Measurements from ENCODE around the gene ATXN1L. TPM values are rescaled to one million over a fixed set of nuclear protein-coding genes. Genes with fewer than 3 reads are reported as not detected.
"Not testable (repeated sequence)": the region's sequence is repeated elsewhere in the genome, so short reads cannot be mapped to it uniquely, and the experiment has no call there.

Gene ATXN1L
- total RNA-seq, 1 experiment from 2014 or later: 44.1 TPM

DNA sequence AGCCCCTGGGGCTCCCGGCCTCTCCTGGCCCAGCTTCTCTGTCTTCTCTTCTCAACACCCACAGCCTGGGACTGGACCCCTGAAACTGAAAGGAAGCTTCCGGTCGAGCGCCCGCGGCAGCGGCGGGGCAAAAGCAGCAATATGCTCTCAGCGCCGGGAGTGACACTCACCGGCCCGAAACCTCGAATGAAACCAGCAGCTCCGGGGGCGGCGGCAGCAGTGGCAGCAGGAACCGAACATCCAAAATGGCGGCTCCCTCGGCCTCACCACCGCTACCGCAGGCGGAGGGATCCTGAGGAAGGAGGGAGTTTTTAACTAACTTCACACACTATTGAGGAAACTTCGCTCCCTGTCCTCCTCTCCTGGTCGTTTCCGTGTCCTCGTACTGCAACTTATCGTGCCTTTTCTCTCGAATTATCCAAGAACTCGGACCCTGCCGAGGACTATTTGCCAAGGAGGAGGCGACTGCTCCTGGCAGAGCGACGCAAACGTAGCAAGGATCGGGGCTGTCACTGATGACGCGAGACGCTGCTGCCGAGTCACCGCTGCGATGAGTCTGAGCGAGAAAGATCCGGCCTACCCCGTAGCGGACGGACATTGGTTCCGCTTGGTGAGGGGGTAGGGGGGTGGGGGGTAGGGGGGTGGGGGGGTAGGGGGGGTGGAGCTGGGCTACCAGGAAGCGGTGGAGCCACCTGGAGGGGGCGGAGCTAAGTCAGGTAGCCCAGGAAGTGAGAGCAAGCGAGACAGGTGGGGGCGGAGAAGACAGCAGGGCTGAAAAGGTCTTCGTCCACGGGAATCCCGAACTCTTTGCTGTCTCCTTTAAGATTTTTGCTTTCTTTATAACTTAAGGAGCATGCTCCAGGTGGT, 37.0 kb upstream of the ATXN1L start, which contains the start of gene AP1G1:
TSS of gene AP1G1 (minus strand) at position 242 of the 867 bp plus-strand sequence. CDS start 19,355 bp downstream, outside the sequence.
- Mint-ChIP-seq H3K36me3 (ENCODE audit: insufficient read depth, unreplicated experiment) (peaks cover 43% of the 10 kb centered on the region), H3K4me1 (ENCODE audit: low read depth, unreplicated experiment) (no peaks in the 10 kb centered on the region), H3K27me3 (ENCODE audit: unreplicated experiment) (no peaks in the 10 kb centered on the region), H3K9me3 (ENCODE audit: low read depth, unreplicated experiment) (no peaks in the 10 kb centered on the region), H3K27ac (ENCODE audit: unreplicated experiment) (peak within 1 kb of the TSS; percentile 97), H3K4me3 (ENCODE audit: low read depth, unreplicated experiment) (peak within 1 kb of the TSS; percentile 90)
- peak; percentile 95 for DNase-seq
- intact Hi-C loops (cut with micrococcal nuclease; ENCODE audit: unreplicated experiment): loop anchor here (5.0 to 10.0 kb wide), 3 partner anchors 37 to 153 kb away; partner anchors contain the start of gene IST1
- TF ChIP-seq, protein P1, sequence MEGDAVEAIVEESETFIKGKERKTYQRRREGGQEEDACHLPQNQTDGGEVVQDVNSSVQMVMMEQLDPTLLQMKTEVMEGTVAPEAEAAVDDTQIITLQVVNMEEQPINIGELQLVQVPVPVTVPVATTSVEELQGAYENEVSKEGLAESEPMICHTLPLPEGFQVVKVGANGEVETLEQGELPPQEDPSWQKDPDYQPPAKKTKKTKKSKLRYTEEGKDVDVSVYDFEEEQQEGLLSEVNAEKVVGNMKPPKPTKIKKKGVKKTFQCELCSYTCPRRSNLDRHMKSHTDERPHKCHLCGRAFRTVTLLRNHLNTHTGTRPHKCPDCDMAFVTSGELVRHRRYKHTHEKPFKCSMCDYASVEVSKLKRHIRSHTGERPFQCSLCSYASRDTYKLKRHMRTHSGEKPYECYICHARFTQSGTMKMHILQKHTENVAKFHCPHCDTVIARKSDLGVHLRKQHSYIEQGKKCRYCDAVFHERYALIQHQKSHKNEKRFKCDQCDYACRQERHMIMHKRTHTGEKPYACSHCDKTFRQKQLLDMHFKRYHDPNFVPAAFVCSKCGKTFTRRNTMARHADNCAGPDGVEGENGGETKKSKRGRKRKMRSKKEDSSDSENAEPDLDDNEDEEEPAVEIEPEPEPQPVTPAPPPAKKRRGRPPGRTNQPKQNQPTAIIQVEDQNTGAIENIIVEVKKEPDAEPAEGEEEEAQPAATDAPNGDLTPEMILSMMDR (IDR thresholded peaks at IDR 0.05; ENCODE audit: unreplicated experiment): no peak
- CTCF ChIA-PET: interaction anchor here (0.6 to 0.8 kb wide), 4 partner anchors 64 to 198 kb away, joined by 3 to 5 read pairs (median 3); no protein-coding TSS in a partner anchor
- BruUV-seq (replicated peaks): no TSS peak

DNA sequence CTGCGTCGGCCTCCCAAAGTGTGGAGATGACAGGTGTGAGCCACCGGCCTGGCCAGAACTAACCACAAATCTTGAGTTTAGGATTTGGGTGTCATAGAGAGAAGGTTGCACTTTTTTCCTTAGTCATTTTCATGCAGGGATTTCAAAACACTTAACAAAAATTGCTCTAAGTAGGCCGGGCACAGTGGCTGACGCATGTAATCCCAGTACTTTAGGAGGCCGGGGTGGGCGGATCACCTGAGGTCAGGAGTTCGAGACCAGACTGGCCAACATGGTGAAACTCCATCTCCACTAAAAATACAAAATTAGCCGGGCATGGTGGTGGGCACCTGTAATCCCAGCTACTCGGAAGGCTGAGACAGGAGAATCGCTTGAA, 35.6 kb upstream of the ATXN1L start:
- H3K27ac Mint-ChIP-seq (ENCODE audit: unreplicated experiment): peak overlapping the region; percentile 97
- H3K4me1 Mint-ChIP-seq (ENCODE audit: low read depth, unreplicated experiment); CTCF ChIA-PET; H3K27me3 Mint-ChIP-seq (ENCODE audit: unreplicated experiment); intact Hi-C loops (cut with micrococcal nuclease; ENCODE audit: unreplicated experiment); DNase-seq; BruUV-seq (replicated peaks); H3K9me3 Mint-ChIP-seq (ENCODE audit: low read depth, unreplicated experiment): not testable (repeated sequence)
- H3K36me3 Mint-ChIP-seq (ENCODE audit: insufficient read depth, unreplicated experiment): peaks cover 31% of the 10 kb centered on the region
- peak overlapping the region; percentile 90 for H3K4me3 Mint-ChIP-seq (ENCODE audit: low read depth, unreplicated experiment)

DNA sequence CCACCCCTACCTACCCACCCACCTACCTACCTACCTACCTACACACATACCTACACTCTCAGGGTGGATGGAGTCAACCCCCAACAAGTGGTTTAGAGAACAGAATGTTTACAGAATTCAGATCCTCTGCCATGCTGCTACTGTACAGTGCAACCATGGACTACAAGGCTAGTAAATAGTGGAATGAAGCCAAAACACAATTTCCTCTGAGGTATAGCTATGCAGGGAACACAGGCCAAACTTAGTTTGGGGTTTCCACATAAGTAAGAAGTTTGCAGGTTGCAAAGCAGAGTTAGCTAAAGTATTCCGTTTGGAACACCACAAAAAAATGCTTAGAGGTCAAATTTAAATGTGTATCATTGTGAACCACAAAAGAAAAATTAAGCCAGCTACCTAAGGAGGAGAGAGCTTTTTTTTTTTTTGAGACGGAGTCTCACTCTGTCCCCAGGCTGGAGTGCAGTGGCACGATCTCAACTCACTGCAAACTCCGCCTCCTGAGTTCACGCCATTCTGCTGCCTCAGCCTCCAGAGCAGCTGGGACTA, 34.4 kb upstream of the ATXN1L start:
- BruUV-seq (replicated peaks): no TSS peak
- Mint-ChIP-seq H3K4me1 (ENCODE audit: low read depth, unreplicated experiment) (no peaks in the 10 kb centered on the region), H3K4me3 (ENCODE audit: low read depth, unreplicated experiment) (no peak overlapping the region), H3K9me3 (ENCODE audit: low read depth, unreplicated experiment) (no peaks in the 10 kb centered on the region), H3K27me3 (ENCODE audit: unreplicated experiment) (no peaks in the 10 kb centered on the region), H3K36me3 (ENCODE audit: insufficient read depth, unreplicated experiment) (peaks cover 29% of the 10 kb centered on the region), H3K27ac (ENCODE audit: unreplicated experiment) (no peak overlapping the region)
- intact Hi-C loops (cut with micrococcal nuclease; ENCODE audit: unreplicated experiment): no loop called here
- no peak for DNase-seq
- CTCF ChIA-PET: interaction anchor here (0.6 to 0.7 kb wide), 2 partner anchors 14 to 148 kb away, joined by 3 read pairs; no protein-coding TSS in a partner anchor
- TF ChIP-seq, protein P1 (IDR thresholded peaks at IDR 0.05; ENCODE audit: unreplicated experiment): no peak

DNA sequence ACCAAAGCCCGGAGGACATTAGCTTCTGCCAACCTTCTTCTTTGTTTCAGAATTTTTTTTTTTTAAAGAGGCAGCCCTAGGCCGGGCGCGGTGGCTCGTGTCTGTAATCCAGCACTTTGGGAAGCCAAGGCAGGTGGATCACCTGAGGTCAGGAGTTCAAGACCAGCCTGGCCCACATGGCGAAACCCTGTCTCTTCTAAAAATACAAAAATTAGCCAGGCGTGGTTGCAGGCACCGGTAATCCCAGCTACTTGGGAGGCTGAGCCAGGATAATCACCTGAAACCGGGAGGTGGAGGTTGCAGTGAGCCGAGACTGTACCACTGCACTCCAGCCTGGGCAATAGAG, 28.6 kb upstream of the ATXN1L start:
- BruUV-seq (replicated peaks); DNase-seq; intact Hi-C loops (cut with micrococcal nuclease; ENCODE audit: unreplicated experiment); H3K36me3 Mint-ChIP-seq (ENCODE audit: insufficient read depth, unreplicated experiment); H3K27ac Mint-ChIP-seq (ENCODE audit: unreplicated experiment); H3K4me1 Mint-ChIP-seq (ENCODE audit: low read depth, unreplicated experiment); H3K4me3 Mint-ChIP-seq (ENCODE audit: low read depth, unreplicated experiment); H3K27me3 Mint-ChIP-seq (ENCODE audit: unreplicated experiment); H3K9me3 Mint-ChIP-seq (ENCODE audit: low read depth, unreplicated experiment): not testable (repeated sequence)
- CTCF ChIA-PET: interaction anchor here (0.5 kb wide), 1 partner anchor 27 kb away, joined by 3 read pairs; no protein-coding TSS in a partner anchor

DNA sequence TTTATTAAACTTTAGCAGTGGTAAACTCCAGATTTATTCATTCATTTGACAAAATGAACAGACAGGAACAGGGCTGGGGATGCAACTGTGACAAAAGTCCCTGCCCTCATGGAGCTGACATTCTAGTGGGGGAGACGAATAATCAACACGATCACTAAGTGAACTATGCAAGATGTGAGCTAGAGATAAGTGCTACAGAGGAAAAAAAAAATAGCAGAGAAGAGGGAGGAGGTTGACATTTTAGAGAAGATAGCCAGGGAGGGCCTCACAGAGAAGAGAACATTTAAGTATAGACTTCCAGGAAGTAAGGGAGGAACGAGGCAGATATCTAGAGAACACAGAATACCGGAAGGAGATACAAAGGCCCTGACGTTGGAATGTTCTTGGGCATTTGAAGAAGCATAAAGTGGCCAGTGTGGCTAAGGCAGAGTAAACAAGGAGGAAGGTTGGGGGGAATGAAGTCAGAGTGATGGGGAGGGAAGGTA, 19.2 kb upstream of the ATXN1L start:
- DNase-seq: no peak
- no peaks in the 10 kb centered on the region for H3K4me1 Mint-ChIP-seq (ENCODE audit: low read depth, unreplicated experiment)
- peaks cover 23% of the 10 kb centered on the region for H3K27me3 Mint-ChIP-seq (ENCODE audit: unreplicated experiment)
- no peak overlapping the region for H3K4me3 Mint-ChIP-seq (ENCODE audit: low read depth, unreplicated experiment)
- intact Hi-C loops (cut with micrococcal nuclease; ENCODE audit: unreplicated experiment): no loop called here
- no TSS peak for BruUV-seq (replicated peaks)
- peaks cover 2% of the 10 kb centered on the region for H3K9me3 Mint-ChIP-seq (ENCODE audit: low read depth, unreplicated experiment)
- TF ChIP-seq, protein P1 (IDR thresholded peaks at IDR 0.05; ENCODE audit: unreplicated experiment): no peak
- CTCF ChIA-PET: no interaction called here
- H3K36me3 Mint-ChIP-seq (ENCODE audit: insufficient read depth, unreplicated experiment): no peaks in the 10 kb centered on the region
- no peak overlapping the region for H3K27ac Mint-ChIP-seq (ENCODE audit: unreplicated experiment)

Measured in Calu3 (cell line).